B cell (primary cell): Measurements from ENCODE around the gene CORO2B. TPM values are rescaled to one million over a fixed set of nuclear protein-coding genes. Genes with fewer than 3 reads are reported as not detected.

Source experiments
- ATAC-seq: fragments of 200-7000 bp; cut with Tn5 transposase; one replicate; pipeline ENCODE4 v1.10.0; 2021; ENCODE audit warnings: low read depth, mild to moderate bottlenecking, moderate number of reproducible peaks, moderate library complexity
- CTCF ChIA-PET: fragments of 350-600 bp; sonication (Branson Sonifier 250); formaldehyde crosslinking; loops from one replicate; lab custom pipeline; 2021; ENCODE audit warnings: antibody characterized with exemption, inconsistent platforms; lab: Charles Lee
- POLR2A ChIA-PET: fragments of 350-600 bp; sonication (Branson Sonifier 250); formaldehyde crosslinking; loops from one replicate; lab custom pipeline; 2021; ENCODE audit warnings: antibody characterized with exemption; lab: Charles Lee
- DNase-seq: peaks from one replicate; pipeline ENCODE4 v3.0.0; 2013
- H2AFZ ChIP-seq: 2 replicates; pipeline ENCODE4 v1.6.1; 2012; ENCODE audit warnings: mild to moderate bottlenecking, low read depth, low read length; ENCODE audit not compliant: insufficient read depth, poor library complexity, severe bottlenecking
- H3K27ac ChIP-seq, 2 donors: 1 replicate in 1 of 2; 2 replicates in 1 of 2; pipeline ENCODE4 v1.5.1; 2012 to 2013; ENCODE audit warnings: low read length in 2 of 2, mild to moderate bottlenecking in 2 of 2, moderate library complexity in 1 of 2
- H3K27me3 ChIP-seq, 4 experiments: fragments of 200-600 bp in 1 of 4; sonication (generic) in 1 of 4; replicated peaks in 1 of 4; 1 replicate in 2 of 4; 2 replicates in 2 of 4; pipeline versions ENCODE4 v1.6.1 to v1.7.0; 2013 to 2016; ENCODE audit warnings: low read length in 3 of 4, mild to moderate bottlenecking in 2 of 4, mixed read lengths in 1 of 4, moderate library complexity in 1 of 4; ENCODE audit not compliant: insufficient read depth in 4 of 4, control insufficient read depth in 3 of 4; ENCODE audit errors: control extremely low read depth in 1 of 4
- H3K36me3 ChIP-seq, 2 experiments: replicated peaks in 1 of 2; 1 replicate in 1 of 2; 2 replicates in 1 of 2; pipeline versions ENCODE4 v1.6.1 to v1.7.1; 2013; ENCODE audit warnings: low read length in 1 of 2; ENCODE audit not compliant: insufficient read depth in 2 of 2, control insufficient read depth in 1 of 2; ENCODE audit errors: control extremely low read depth in 1 of 2, extremely low read depth in 1 of 2
- H3K4me1 ChIP-seq, 2 donors: fragments of 200-600 bp in 1 of 2; sonication (generic) in 1 of 2; 1 replicate in 1 of 2; 2 replicates in 1 of 2; pipeline versions ENCODE4 v1.5.1 to v1.6.1; 2013 to 2017; ENCODE audit warnings: low read length in 2 of 2; ENCODE audit not compliant: control insufficient read depth in 2 of 2, insufficient read depth in 2 of 2
- H3K4me2 ChIP-seq: replicated peaks from 2 replicates; pipeline ENCODE3; 2012; ENCODE audit warnings: mild to moderate bottlenecking, low read depth, low read length; ENCODE audit not compliant: poor library complexity, severe bottlenecking
- H3K4me3 ChIP-seq, 5 experiments: fragments of 200-600 bp in 1 of 5; sonication (generic) in 1 of 5; 1 replicate in 3 of 5; 2 replicates in 2 of 5; pipeline versions ENCODE4 v1.5.1 to v1.7.0; 2011 to 2016; ENCODE audit warnings: low read length in 4 of 5, mild to moderate bottlenecking in 4 of 5, low read depth in 2 of 5, control low read depth in 1 of 5, moderate library complexity in 1 of 5; ENCODE audit not compliant: insufficient read depth in 1 of 5; ENCODE audit errors: control extremely low read depth in 1 of 5, extremely low read depth in 1 of 5
- H3K79me2 ChIP-seq: fragments of 200-600 bp; sonication (generic); one replicate; pipeline ENCODE4 v1.6.0; 2016; ENCODE audit warnings: low read length; ENCODE audit not compliant: control insufficient read depth, insufficient read depth
- H3K9ac ChIP-seq: fragments of 200-600 bp; sonication (generic); 2 replicates; pipeline ENCODE4 v1.6.1; 2017; ENCODE audit warnings: mild to moderate bottlenecking, low read length, moderate library complexity
- H3K9me3 ChIP-seq, 3 donors: one replicate each; pipeline versions ENCODE4 v1.6.1 to v1.7.1; 2013; ENCODE audit warnings: low read length in 2 of 3; ENCODE audit not compliant: control insufficient read depth in 2 of 3, insufficient read depth in 1 of 3; ENCODE audit errors: control extremely low read depth in 1 of 3
- H4K20me1 ChIP-seq: 2 replicates; pipeline ENCODE4 v1.6.0; 2012; ENCODE audit warnings: mild to moderate bottlenecking, low read length; ENCODE audit not compliant: insufficient read depth, control insufficient read depth, poor library complexity, severe bottlenecking
- H3K27ac Mint-ChIP-seq: one replicate; pipeline ENCODE4 v1.8.0; 2021; ENCODE audit warnings: mixed read lengths
- H3K27me3 Mint-ChIP-seq: one replicate; pipeline ENCODE4 v1.8.0; 2021; ENCODE audit warnings: mixed read lengths
- H3K4me1 Mint-ChIP-seq: one replicate; pipeline ENCODE4 v1.8.0; 2021; ENCODE audit warnings: mixed read lengths
- H3K4me3 Mint-ChIP-seq: one replicate; pipeline ENCODE4 v1.8.0; 2021; ENCODE audit warnings: mixed read lengths
- H3K9me3 Mint-ChIP-seq: one replicate; pipeline ENCODE4 v1.8.0; 2022; ENCODE audit warnings: mixed read lengths; ENCODE audit not compliant: insufficient read depth
- EZH2 ChIP-seq: IDR thresholded peaks from 2 replicates; pipeline ENCODE4 v1.6.1; 2012; ENCODE audit warnings: borderline replicate concordance, low read depth, mild to moderate bottlenecking, moderate library complexity, low read length; ENCODE audit not compliant: insufficient read depth, poor library complexity, severe bottlenecking
- WGBS: methylation state at CpG from one replicate; pipeline ENCODE4 v1.1.5; 2013; ENCODE audit warnings: missing lambda C conversion rate; ENCODE audit not compliant: insufficient coverage; 5-methylcytosine and 5-hydroxymethylcytosine counted together
- intact Hi-C: fragments of 100-400 bp; cut with micrococcal nuclease; formaldehyde crosslinking; loops from one replicate; pipeline ENCODE4 v1.10.0; 2022
- polyA plus RNA-seq: library from polyadenylated mRNA; depleted of rRNA; stranded (reverse); fragments of >200 nt; gene quantifications from 2 replicates; pipeline ENCODE4 v1.2.3, GENCODE V29; 2012
- total RNA-seq, 2 donors: library from RNA; stranded (reverse); fragments of 120-200 nt in 1 of 2; gene quantifications; 1 replicate in 1 of 2; 2 replicates in 1 of 2; pipeline versions ENCODE4 v1.2.3 to v1.2.4, GENCODE V29; 2013 to 2022
- TF ChIP-seq, protein P1 (sequence below): fragments of 200-600 bp; IDR thresholded peaks from one replicate; pipeline ENCODE4 v1.8.0; 2022; ENCODE audit warnings: antibody characterized with exemption, mild to moderate bottlenecking

The CORO2B gene
- total and polyA plus RNA-seq, 2 donors (not counting 1 experiment from before 2014, with no cell fraction given) = 9.5 to 11.3 TPM

DNA sequence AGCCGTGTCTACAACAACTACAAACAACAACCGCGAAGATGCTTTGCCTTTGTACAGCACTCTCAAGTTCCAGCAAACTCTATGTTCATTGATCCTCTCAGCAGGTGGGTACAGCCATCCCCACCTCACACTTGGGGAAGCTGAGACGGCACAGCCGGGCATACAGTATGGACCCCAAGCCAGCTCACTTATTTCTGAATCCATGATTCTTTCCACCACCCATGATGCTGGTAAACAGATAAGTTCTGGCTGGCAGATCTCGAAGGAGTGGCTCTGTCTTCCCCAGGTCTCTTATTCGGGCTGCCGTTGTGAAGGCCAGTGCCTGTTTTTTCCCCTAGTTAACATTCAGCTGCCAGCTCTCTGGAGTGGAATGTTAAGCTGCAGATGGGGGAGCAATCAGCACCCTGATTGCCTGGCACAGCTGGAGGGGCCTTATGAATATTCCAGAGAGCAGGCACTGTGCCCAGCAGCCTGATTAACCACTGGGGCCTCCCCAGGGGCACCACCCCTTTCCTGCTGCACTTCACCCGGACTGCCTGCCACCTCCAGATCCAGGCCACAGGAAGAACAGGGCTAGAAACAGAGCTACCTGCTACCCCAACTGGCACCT lies 73.2 kb downstream of the CORO2B start:
- TF ChIP-seq EZH2 = no peak
- TF ChIP-seq, protein P1, sequence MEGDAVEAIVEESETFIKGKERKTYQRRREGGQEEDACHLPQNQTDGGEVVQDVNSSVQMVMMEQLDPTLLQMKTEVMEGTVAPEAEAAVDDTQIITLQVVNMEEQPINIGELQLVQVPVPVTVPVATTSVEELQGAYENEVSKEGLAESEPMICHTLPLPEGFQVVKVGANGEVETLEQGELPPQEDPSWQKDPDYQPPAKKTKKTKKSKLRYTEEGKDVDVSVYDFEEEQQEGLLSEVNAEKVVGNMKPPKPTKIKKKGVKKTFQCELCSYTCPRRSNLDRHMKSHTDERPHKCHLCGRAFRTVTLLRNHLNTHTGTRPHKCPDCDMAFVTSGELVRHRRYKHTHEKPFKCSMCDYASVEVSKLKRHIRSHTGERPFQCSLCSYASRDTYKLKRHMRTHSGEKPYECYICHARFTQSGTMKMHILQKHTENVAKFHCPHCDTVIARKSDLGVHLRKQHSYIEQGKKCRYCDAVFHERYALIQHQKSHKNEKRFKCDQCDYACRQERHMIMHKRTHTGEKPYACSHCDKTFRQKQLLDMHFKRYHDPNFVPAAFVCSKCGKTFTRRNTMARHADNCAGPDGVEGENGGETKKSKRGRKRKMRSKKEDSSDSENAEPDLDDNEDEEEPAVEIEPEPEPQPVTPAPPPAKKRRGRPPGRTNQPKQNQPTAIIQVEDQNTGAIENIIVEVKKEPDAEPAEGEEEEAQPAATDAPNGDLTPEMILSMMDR = no peak
- H3K27ac Mint-ChIP-seq = no peak overlapping the region
- no peak overlapping the region for H3K9ac ChIP-seq
- DNase-seq (no peak), ATAC-seq (no peak)
- no peaks in the 10 kb centered on the region for H3K4me1 Mint-ChIP-seq
- ChIA-PET POLR2A (no interaction called here), CTCF (interaction anchor here (1.3 to 5.9 kb wide), 9 partner anchors 12 to 223 kb away, joined by 4 to 46 read pairs (median 6); no protein-coding TSS in a partner anchor)
- no peaks in the 10 kb centered on the region for H3K9me3 Mint-ChIP-seq
- H3K27me3 Mint-ChIP-seq = peaks cover 8% of the 10 kb centered on the region
- H3K4me3 Mint-ChIP-seq = no peak overlapping the region
- no peak overlapping the region for H3K4me3 ChIP-seq
- intact Hi-C loops = loop anchor here (1.0 kb wide), 1 partner anchor 93 kb away; no protein-coding TSS in a partner anchor
- 63% methylated on average over 6 of the region's 9 CpGs for WGBS
- peaks cover 0 to 5% (median 0%) of the 10 kb centered on the region in 3 donors for H3K9me3 ChIP-seq
- no peaks in the 10 kb centered on the region for H4K20me1 ChIP-seq
- H3K27ac ChIP-seq = no peak overlapping the region
- no peaks in the 10 kb centered on the region for H3K36me3 ChIP-seq
- H3K4me2 ChIP-seq = no peak overlapping the region
- no peak overlapping the region for H2AFZ ChIP-seq
- no peaks in the 10 kb centered on the region for H3K4me1 ChIP-seq
- peaks cover 0 to 5% (median 0%) of the 10 kb centered on the region in 4 experiments for H3K27me3 ChIP-seq
- H3K79me2 ChIP-seq = no peaks in the 10 kb centered on the region

DNA sequence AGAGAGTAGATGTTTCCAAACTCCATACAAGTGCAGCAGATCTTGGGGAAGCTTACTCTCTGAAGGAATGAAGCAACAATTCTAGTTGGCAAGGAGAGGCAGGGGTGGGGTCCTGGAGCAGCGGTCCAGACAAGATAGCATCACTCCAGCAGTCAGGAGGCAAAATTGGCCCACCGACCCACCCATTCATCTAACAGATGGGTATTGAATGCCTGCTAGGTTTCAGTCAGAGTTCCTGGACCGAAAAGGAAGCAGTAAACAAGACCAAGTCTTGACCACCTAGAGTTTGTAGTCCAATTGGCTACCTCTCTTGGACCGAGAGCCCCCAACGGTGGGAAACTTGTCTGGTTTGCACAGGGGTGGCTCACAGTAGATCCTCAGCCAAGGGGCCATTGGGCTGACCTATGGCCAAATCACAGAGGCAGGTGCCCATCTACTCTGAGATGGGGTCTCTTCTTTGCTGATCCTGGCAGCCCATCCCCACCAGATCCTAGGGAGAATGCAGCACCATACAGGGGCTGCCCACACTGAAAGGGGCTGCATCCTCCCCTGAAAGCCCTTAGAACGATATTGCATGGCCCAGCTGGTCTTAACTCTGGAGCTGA lies 74.3 kb downstream of the CORO2B start:
- Mint-ChIP-seq H3K4me1 (no peaks in the 10 kb centered on the region), H3K27ac (no peak overlapping the region), H3K27me3 (peaks cover 8% of the 10 kb centered on the region), H3K9me3 (no peaks in the 10 kb centered on the region), H3K4me3 (no peak overlapping the region)
- no peaks in the 10 kb centered on the region for H3K36me3 ChIP-seq
- TF ChIP-seq EZH2 = no peak
- TF ChIP-seq, protein P1 = no peak
- H3K27me3 ChIP-seq = peaks cover 0 to 5% (median 0%) of the 10 kb centered on the region in 4 experiments
- H3K9ac ChIP-seq = no peak overlapping the region
- no peak overlapping the region for H3K27ac ChIP-seq
- no peak overlapping the region for H3K4me2 ChIP-seq
- DNase-seq (no peak), ATAC-seq (no peak)
- no peaks in the 10 kb centered on the region for H4K20me1 ChIP-seq
- H2AFZ ChIP-seq = no peak overlapping the region
- CTCF ChIA-PET = interaction anchor here (1.8 to 5.9 kb wide), 5 partner anchors 18 to 222 kb away, joined by 5 to 46 read pairs (median 22); no protein-coding TSS in a partner anchor
- POLR2A ChIA-PET = no interaction called here
- H3K4me3 ChIP-seq = no peak overlapping the region
- H3K79me2 ChIP-seq = no peaks in the 10 kb centered on the region
- peaks cover 0 to 5% (median 0%) of the 10 kb centered on the region in 3 donors for H3K9me3 ChIP-seq
- intact Hi-C loops = no loop called here
- no peaks in the 10 kb centered on the region for H3K4me1 ChIP-seq
- 88% methylated on average over 5 of the region's 6 CpGs for WGBS
